Sigmoid colon (tissue), 7 donors: ENCODE measurements around the gene TSACC. TPM values are rescaled to one million over a fixed set of nuclear protein-coding genes. Genes with fewer than 3 reads are reported as not detected.
"Not testable (repeated sequence)": the region's sequence is repeated elsewhere in the genome, so short reads cannot be mapped to it uniquely, and the experiment has no call there.

Source experiments
- DNase-seq: peaks from one replicate; pipeline ENCODE4 v3.0.0-alpha.2; 2019
- H3K27ac ChIP-seq, 4 donors: fragments of 200-600 bp; sonication (generic); one replicate each; pipeline ENCODE4 v1.5.1; 2016 to 2019; ENCODE audit warnings: mild to moderate bottlenecking in 1 of 4
- H3K27me3 ChIP-seq, 3 donors: fragments of 200-600 bp; sonication (generic); one replicate each; pipeline ENCODE4 v1.5.1; 2019; ENCODE audit warnings: mild to moderate bottlenecking in 1 of 3
- H3K36me3 ChIP-seq, 4 donors: fragments of 200-600 bp; sonication (generic); one replicate each; pipeline ENCODE4 v1.5.1; 2016 to 2019
- H3K4me1 ChIP-seq, 4 donors: fragments of 200-600 bp; sonication (generic); one replicate each; pipeline ENCODE4 v1.5.1; 2017 to 2019
- H3K4me3 ChIP-seq, 4 donors: fragments of 200-600 bp; sonication (generic); one replicate each; pipeline ENCODE4 v1.5.1; 2017 to 2019; ENCODE audit warnings: mild to moderate bottlenecking in 2 of 4, moderate library complexity in 1 of 4
- H3K9me3 ChIP-seq, 4 donors: fragments of 200-600 bp in 3 of 4; sonication (generic) in 3 of 4; one replicate each; pipeline versions ENCODE4 v1.5.1 to v1.6.1; 2013 to 2019
- CTCF ChIP-seq, 4 experiments: fragments of 450-650 bp in 3 of 4; fragments of 200-600 bp in 1 of 4; IDR thresholded peaks; one replicate each; pipeline ENCODE4 v1.5.1; 2016 to 2019; ENCODE audit warnings: antibody characterized with exemption in 4 of 4, mild to moderate bottlenecking in 3 of 4, moderate library complexity in 2 of 4
- EP300 ChIP-seq, 4 donors: sonication (generic); formaldehyde crosslinking; IDR thresholded peaks; one replicate each; pipeline ENCODE4 v1.6.1; 2017; ENCODE audit warnings: antibody characterized with exemption in 4 of 4
- POLR2A ChIP-seq, 2 donors: fragments of 450-650 bp; IDR thresholded peaks; one replicate each; pipeline ENCODE4 v1.6.1; 2016; ENCODE audit warnings: antibody characterized with exemption in 2 of 2, mild to moderate bottlenecking in 2 of 2, moderate library complexity in 2 of 2
- POLR2AphosphoS5 ChIP-seq, 4 donors: sonication (generic); formaldehyde crosslinking; IDR thresholded peaks; one replicate each; pipeline ENCODE4 v1.6.1; 2017; ENCODE audit warnings: antibody characterized with exemption in 4 of 4
- WGBS, 2 donors: extraction: QIAGEN DNeasy Blood & Tissue Kit; methylation state at CpG; one replicate each; pipeline ENCODE4 v1.1.7; 2013; 5-methylcytosine and 5-hydroxymethylcytosine counted together
- intact Hi-C: fragments of 100-400 bp; cut with DNase I; formaldehyde crosslinking; loops from one replicate; pipeline ENCODE4 v1.15.1; 2023
- polyA plus RNA-seq, 3 donors: library from polyadenylated mRNA; stranded (reverse); fragments of 200-250 nt; gene quantifications; one replicate each; pipeline ENCODE4 v1.2.3, GENCODE V29; 2013
- total RNA-seq, 4 donors: library from RNA; depleted of rRNA; stranded (reverse); fragments of >200 nt; gene quantifications; one replicate each; pipeline ENCODE4 v1.1.0, GENCODE V29; 2016
- donor health status: healthy with polysubstance abuse.
- donor health status: Bipolar disorder and iron deficiency.
- donor health status: healthy.

Gene TSACC
- total and polyA plus RNA-seq, 7 donors = 0.48 to 1.1 TPM; not detected in 5

GRCh38 chr1:156346636-156347035, 8.3 kb downstream of the TSACC start:
- H3K27ac ChIP-seq = no peak overlapping the region
- no peaks in the 10 kb centered on the region for H3K36me3 ChIP-seq
- no peaks in the 10 kb centered on the region for H3K9me3 ChIP-seq
- no peaks in the 10 kb centered on the region for H3K27me3 ChIP-seq
- no peak overlapping the region for H3K4me3 ChIP-seq
- no peaks in the 10 kb centered on the region for H3K4me1 ChIP-seq
- no peak for DNase-seq
- 15 to 49% methylated on average over 2 of the region's 2 CpGs for WGBS, 2 donors
- TF ChIP-seq POLR2AphosphoS5 (IDR thresholded peaks at IDR 0.05) (no peak), EP300 (IDR thresholded peaks at IDR 0.05) (no peak), CTCF (IDR thresholded peaks at IDR 0.05) (no peak), POLR2A (IDR thresholded peaks at IDR 0.05) (no peak)
- intact Hi-C loops = no loop called here

- intact Hi-C loops = no loop called here
- Histone ChIP-seq H3K9me3 (no peaks in the 10 kb centered on the region), H3K4me1 (no peaks in the 10 kb centered on the region), H3K4me3 (no peak overlapping the region), H3K36me3 (no peaks in the 10 kb centered on the region), H3K27me3 (no peaks in the 10 kb centered on the region), H3K27ac (no peak overlapping the region)
- 88 to 91% methylated on average over 4 of the region's 4 CpGs for WGBS, 2 donors
- TF ChIP-seq POLR2AphosphoS5 (IDR thresholded peaks at IDR 0.05) (no peak), POLR2A (IDR thresholded peaks at IDR 0.05) (no peak), EP300 (IDR thresholded peaks at IDR 0.05) (no peak)
- no peak for DNase-seq
These were observed 9.0 kb downstream of the TSACC start for GRCh38 chr1:156347331-156347730.

GRCh38 chr1:156352481-156352880, 14.2 kb downstream of the TSACC start:
- H3K4me1 ChIP-seq, H3K27ac ChIP-seq, DNase-seq, H3K4me3 ChIP-seq, intact Hi-C loops, H3K9me3 ChIP-seq, H3K36me3 ChIP-seq: not testable (repeated sequence)
- H3K27me3 ChIP-seq = peaks cover 9 to 21% (median 11%) of the 10 kb centered on the region in 3 donors
- WGBS, 2 donors = 91 to 93% methylated on average over 13 of the region's 13 CpGs

- no peak for TF ChIP-seq CTCF (IDR thresholded peaks at IDR 0.05)
- no peak for TF ChIP-seq POLR2A (IDR thresholded peaks at IDR 0.05)
- no peak for TF ChIP-seq EP300 (IDR thresholded peaks at IDR 0.05)
- TF ChIP-seq POLR2AphosphoS5 (IDR thresholded peaks at IDR 0.05) = no peak
- no peak overlapping the region for H3K4me3 ChIP-seq
- WGBS, 2 donors = 34 to 57% methylated on average over 6 of the region's 6 CpGs
- H3K9me3 ChIP-seq = no peaks in the 10 kb centered on the region
- H3K27me3 ChIP-seq = peaks cover 11 to 32% (median 13%) of the 10 kb centered on the region in 3 donors
- H3K27ac ChIP-seq = no peak overlapping the region
- no peak for DNase-seq
- peaks cover 0 to 6% (median 0%) of the 10 kb centered on the region in 4 donors for H3K4me1 ChIP-seq
- H3K36me3 ChIP-seq = no peaks in the 10 kb centered on the region
- intact Hi-C loops = no loop called here
These were observed 18.0 kb downstream of the TSACC start for GRCh38 chr1:156356262-156356874.

- Histone ChIP-seq H3K36me3 (no peaks in the 10 kb centered on the region), H3K27me3 (peaks cover 11 to 32% (median 13%) of the 10 kb centered on the region in 3 donors), H3K27ac (no peak overlapping the region), H3K9me3 (no peaks in the 10 kb centered on the region), H3K4me3 (no peak overlapping the region), H3K4me1 (peaks cover 0 to 6% (median 0%) of the 10 kb centered on the region in 4 donors)
- DNase-seq = no peak
- intact Hi-C loops = no loop called here
- 9 to 10% methylated on average over 22 of the region's 22 CpGs for WGBS, 2 donors
- TF ChIP-seq CTCF (IDR thresholded peaks at IDR 0.05) = peak in 1 of 4 experiments; percentile 30
- no peak for TF ChIP-seq POLR2AphosphoS5 (IDR thresholded peaks at IDR 0.05)
These were observed 18.7 kb downstream of the TSACC start for GRCh38 chr1:156356875-156357534.
